HG03135 (cell line): ENCODE results near the gene GRIN1.

Source experiments
- ATAC-seq: cut with Tn5 transposase; IDR thresholded peaks from one replicate; pipeline ENCODE4 v1.9.1; 2021; ENCODE audit warnings: mild to moderate bottlenecking, moderate library complexity; ENCODE audit not compliant: unreplicated experiment

Gene GRIN1

DNA sequence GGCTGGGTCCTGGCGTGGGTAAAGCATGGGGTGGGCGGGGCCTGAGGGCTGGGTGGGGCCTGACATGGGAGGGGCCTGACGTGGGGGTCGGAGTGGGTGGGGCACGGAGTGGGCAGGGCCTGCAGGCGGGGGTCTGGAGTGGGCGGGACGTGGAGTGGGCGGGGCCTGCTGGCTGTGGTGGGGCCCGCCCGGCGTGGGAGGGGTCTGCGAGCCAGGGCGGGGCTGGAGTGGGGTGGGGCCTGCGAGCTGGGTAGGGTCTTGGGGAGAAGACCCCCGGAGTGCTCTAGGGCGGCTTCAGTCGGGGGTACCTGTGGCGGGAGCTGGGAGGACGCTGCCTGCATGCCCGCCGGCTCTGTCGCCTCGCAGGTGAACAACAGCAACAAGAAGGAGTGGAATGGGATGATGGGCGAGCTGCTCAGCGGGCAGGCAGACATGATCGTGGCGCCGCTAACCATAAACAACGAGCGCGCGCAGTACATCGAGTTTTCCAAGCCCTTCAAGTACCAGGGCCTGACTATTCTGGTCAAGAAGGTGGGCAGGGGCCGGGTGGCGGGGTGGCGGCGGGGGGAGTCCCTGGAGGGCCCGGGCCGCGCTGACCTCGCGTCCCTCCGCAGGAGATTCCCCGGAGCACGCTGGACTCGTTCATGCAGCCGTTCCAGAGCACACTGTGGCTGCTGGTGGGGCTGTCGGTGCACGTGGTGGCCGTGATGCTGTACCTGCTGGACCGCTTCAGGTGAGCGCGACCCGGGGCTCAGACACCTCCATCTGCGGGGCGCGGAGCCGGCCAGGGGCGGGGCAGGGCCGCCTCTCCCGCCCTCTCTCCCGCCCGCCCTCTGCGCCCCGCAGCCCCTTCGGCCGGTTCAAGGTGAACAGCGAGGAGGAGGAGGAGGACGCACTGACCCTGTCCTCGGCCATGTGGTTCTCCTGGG lies 22.9 kb downstream of the GRIN1 start:
- no peak for ATAC-seq

DNA sequence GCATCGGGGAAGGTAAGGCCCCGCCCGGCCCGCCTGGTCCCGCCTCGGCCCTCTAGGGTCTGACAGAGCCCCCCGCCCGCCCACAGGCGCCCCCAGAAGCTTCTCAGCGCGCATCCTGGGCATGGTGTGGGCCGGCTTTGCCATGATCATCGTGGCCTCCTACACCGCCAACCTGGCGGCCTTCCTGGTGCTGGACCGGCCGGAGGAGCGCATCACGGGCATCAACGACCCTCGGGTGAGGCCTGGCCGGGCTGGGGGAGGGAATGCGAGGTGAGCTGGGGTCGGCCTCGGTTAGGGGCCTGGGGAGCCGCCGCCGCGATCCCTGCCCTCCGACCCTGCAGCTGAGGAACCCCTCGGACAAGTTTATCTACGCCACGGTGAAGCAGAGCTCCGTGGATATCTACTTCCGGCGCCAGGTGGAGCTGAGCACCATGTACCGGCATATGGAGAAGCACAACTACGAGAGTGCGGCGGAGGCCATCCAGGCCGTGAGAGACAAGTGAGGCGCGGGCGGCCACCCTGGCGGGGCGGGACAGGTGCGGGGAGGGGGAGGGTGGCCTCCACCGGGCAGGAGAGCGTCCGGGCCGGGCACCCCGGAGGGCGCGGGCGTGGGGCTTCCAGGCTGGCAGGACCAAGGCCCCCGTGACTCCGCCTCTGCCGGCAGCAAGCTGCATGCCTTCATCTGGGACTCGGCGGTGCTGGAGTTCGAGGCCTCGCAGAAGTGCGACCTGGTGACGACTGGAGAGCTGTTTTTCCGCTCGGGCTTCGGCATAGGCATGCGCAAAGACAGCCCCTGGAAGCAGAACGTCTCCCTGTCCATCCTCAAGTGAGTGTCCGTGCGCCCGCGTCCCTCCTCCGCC lies 23.8 kb downstream of the GRIN1 start:
- ATAC-seq: no peak

DNA sequence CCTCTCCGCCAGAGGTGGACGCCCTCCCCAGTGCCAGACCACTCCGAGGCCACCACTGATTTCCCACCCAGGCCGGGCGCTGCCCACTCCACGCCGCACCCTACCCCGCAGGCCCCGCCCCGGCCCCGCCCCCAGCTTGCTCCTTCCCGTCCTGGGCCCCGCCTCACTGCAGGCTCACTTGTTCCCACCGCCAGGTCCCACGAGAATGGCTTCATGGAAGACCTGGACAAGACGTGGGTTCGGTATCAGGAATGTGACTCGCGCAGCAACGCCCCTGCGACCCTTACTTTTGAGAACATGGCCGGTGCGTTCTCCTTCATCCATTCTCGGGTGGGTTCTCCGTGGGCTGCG lies 24.4 kb downstream of the GRIN1 start:
- ATAC-seq: no peak

DNA sequence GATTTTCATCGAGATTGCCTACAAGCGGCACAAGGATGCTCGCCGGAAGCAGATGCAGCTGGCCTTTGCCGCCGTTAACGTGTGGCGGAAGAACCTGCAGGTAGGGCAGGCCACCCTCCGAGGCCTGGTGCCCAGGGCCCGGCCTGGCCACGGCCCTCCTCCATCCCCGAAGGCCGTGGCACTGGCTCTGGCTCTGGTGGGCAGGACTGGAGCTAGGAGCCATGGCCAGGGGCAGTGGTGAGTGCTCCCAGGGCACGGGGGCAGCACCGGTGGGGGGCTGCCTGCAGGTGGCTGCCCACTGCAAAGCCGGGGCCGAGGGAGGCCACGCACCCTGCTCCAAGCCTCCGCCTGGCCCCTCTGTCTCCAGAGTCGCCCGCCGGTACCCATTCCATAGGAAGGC lies 24.9 kb downstream of the GRIN1 start:
- ATAC-seq: no peak

DNA sequence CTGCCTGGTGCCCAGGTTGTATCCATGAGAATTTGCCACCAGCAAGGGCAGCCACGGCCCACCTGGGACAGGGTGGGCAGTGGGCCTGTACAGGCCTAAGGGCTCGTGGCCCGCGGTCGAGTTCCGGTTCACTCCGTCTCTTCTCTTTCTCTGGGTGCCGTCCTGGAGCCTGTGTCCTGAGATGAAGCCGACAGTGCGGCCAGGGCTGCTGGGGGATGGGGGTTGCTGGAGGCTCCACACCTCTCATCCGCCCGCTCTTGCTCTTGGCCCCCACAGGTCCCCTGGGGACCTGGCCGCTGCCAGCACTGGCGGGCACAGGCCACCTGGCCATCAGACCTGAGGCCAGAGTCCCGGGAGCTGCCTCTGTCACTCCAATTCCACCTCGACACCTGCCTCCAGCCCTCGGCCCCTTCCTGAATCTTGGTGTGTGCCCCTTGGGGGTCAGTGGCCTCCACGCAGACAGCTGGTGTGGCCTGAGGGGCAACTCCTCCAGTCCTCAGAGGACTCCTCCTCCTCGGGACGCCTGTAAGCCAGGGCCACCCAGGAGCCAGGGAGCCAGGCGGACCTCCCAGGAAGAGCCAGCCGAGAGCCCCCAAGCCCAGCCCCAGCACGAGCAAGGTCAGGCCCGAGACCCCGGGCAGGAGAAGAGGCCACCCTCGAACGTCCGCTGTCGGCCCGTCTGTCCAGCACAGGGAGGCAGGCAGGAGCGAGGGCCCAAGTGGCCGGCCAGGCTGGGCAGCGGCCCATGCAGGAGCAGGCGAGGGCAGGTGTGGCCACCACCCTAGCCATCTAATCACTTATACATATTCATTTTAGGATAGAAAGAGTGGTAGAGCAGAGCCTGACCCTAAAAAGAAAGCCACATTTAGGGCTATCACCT lies 25.7 kb downstream of the GRIN1 start:
- no peak for ATAC-seq

DNA sequence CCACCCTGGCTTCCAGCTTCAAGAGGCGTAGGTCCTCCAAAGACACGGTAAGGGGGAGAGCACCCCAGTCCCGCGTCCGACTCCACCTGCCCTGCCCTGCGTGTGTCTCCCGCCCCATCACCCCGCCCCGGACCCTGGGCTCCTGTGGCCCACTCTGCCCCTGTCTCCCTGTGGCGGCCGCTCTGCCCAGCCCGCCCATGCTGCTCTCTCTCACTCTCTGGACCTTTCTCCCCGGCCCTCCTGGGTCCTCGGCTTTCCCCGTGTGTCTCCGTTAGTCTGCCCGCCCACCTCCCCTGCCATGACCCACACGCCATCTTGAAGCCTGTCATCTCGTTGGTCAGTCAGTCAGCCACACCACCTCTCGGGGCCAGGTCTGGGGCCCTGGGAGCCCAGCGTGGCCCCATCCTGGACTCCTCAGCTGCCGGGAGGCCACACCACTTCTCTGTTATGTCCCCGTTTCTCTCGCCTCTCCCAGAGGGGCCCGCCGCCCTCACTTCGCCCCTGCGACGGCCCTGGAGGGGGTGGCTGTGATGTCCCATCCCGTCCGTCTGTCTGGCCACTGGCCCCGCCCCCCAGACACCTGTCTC lies 26.4 kb downstream of the GRIN1 start:
- no peak for ATAC-seq

DNA sequence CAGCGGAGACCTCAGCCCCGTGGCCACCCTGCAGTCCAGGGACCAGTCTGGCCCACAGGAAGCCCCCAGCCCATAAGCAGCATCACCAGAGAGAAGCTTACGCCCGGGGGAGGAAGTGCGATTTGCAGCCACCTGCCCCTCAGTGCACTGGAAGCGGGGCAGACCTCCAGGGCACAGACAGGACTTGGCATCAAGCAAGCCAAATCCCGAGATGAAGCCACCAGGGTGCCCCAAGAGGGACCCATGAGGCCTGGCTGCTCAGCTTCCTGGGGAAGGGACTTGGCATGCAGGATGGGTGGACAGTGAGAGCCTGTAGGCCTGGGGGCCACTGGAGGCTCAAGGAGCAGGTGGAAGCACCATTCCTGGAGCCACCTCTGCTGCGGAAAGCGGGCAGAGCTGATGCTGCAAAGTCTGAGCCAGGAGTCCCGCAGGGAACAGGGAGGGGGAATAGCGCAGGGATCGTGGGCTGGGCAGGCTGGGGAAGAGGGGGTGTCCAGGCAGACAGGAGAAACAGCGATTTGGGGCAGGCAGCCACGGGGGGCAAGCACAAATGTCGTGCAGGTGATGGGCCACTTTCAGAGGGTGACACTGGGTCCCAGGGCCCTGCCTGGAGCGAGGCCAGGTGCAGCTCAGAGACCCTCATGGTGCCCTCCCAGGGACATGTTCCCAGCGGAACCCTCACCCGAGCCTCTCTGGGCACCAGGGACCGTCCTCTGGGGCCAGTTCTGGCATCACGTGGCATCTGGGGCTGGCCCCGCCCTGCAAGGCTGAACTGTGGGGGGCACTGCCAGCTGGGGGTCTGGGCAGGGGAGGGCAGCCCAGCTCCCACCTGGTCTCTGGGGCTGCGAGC lies 27.7 kb downstream of the GRIN1 start:
- no peak for ATAC-seq

DNA sequence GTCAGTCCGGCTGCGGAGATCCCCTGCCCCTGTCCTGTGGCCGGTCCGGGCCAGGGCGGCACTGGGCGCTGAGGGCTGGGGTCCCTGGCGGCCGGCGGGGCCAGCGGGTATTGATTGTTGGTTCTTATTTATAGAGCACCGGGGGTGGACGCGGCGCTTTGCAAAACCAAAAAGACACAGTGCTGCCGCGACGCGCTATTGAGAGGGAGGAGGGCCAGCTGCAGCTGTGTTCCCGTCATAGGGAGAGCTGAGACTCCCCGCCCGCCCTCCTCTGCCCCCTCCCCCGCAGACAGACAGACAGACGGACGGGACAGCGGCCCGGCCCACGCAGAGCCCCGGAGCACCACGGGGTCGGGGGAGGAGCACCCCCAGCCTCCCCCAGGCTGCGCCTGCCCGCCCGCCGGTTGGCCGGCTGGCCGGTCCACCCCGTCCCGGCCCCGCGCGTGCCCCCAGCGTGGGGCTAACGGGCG lies 28.4 kb downstream of the GRIN1 start:
- ATAC-seq: no peak

DNA sequence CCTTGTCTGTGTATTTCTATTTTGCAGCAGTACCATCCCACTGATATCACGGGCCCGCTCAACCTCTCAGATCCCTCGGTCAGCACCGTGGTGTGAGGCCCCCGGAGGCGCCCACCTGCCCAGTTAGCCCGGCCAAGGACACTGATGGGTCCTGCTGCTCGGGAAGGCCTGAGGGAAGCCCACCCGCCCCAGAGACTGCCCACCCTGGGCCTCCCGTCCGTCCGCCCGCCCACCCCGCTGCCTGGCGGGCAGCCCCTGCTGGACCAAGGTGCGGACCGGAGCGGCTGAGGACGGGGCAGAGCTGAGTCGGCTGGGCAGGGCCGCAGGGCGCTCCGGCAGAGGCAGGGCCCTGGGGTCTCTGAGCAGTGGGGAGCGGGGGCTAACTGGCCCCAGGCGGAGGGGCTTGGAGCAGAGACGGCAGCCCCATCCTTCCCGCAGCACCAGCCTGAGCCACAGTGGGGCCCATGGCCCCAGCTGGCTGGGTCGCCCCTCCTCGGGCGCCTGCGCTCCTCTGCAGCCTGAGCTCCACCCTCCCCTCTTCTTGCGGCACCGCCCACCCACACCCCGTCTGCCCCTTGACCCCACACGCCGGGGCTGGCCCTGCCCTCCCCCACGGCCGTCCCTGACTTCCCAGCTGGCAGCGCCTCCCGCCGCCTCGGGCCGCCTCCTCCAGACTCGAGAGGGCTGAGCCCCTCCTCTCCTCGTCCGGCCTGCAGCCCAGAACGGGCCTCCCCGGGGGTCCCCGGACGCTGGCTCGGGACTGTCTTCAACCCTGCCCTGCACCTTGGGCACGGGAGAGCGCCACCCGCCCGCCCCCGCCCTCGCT lies 29.0 kb downstream of the GRIN1 start:
- ATAC-seq: no peak

DNA sequence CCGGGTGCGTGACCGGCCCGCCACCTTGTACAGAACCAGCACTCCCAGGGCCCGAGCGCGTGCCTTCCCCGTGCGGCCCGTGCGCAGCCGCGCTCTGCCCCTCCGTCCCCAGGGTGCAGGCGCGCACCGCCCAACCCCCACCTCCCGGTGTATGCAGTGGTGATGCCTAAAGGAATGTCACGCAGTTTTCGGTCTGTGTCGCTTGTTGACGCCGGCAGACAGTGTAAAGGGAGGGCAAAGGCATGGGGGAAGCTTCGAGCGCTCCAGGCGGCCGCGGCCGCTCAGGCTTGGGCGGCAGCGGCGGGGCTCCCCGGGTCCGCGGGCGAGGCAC lies 29.6 kb downstream of the GRIN1 start:
- ATAC-seq: no peak

DNA sequence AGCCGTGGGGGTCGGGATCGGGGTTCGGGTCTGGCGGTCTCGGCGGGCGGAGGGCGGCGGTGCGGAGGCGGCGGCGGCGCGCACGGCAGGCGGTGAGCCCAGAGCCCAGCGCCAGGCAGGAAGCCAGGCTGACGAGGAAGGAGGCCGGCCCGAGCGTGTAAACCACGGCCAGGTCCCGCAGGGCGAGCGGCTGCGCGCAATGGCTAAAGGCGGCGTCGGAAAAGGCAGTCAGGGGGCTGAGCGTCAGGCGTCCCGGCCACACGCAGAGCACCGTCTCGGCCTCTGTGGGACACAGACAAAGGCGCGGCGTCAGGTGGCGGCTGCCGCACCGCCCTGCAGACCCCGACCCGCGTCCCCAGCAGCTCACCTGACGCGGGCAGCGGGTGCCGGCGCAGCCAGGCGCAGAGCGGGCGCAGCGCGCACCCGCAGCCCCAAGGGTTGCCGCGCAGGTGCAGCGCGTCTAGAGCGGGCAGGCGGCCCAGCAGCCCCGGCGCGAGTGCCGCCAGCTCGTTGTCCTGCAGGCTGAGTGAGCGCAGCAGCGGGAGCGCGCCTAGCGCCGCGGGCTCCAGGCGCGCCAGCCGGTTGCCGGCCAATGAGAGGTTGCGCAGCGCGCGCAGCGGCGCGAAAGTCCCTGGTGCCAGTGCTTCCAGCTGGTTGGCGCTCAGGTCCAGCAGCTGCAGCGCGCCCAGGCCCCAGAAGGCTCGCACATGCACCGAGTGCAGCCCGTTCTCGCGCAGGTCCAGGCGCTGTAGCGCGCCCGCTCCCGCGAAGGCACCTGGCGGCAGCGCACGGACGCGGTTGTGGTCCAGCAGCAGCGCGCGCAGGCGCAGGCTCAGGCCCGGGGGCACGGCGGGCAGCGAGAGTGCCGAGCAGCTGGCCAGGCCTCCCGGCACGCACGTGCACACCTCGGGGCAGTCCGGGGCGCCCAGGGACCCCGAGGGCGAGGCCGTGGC lies 30.2 kb downstream of the GRIN1 start:
- ATAC-seq: no peak

DNA sequence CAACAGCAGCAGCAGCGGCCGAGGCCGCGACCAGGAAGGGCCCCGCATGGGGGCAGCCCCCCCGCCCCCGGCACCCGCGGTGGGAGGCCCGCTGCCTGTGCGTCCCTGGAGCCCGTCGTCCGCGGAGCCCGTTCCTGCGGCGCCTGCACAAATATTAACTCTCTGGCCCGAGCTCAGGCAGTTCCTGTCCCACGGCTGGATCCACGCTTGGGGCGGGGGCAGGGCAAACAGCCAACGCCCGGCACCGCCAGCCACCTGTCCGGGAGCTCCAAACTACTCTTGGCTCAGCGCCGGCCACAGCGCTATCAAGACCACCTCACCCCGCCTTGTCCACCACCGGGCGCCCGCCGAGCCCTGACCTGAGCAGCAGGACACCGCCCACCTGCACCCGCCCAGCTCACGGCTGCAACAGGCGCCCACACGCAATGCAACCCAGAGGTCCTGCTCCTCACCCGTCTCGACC lies 31.0 kb downstream of the GRIN1 start, which contains the start of gene LRRC26:
TSS of gene LRRC26 (minus strand) at position 156 of the 463 bp plus-strand sequence. CDS start at position 48, 108 bp downstream.
- no peak for ATAC-seq

DNA sequence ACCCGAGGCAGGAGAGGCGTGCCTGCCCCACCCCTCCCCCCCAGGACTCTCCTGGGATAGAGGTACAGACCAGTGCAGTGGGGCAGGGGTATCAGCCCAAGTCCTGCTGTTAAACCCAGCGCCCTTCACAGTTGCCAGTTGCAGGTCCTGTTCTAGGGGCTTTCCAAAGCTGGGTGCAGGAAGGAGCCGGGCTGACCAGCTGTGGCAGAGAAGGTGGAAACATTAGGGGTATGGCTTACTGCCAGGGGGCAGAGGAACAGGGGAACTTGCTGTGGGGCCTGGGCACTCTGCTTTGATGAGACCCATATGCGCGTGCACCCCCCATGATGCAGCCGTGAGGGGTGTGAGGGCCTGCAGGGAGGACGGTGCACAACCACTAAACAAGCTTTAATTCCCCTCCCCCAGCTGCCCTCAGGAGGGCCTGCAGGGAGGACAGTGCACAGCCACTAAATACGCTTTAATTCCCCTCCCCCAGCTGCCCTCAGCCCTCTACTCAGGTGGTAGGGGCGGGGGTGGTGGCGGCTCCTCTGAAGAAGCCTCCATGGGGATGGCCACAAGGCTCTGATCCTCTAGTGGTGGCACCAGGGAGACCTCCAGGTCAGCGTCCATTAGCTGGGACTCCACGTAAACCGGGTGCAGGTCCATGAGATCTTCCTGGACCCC lies 31.7 kb downstream of the GRIN1 start:
- ATAC-seq: no peak

DNA sequence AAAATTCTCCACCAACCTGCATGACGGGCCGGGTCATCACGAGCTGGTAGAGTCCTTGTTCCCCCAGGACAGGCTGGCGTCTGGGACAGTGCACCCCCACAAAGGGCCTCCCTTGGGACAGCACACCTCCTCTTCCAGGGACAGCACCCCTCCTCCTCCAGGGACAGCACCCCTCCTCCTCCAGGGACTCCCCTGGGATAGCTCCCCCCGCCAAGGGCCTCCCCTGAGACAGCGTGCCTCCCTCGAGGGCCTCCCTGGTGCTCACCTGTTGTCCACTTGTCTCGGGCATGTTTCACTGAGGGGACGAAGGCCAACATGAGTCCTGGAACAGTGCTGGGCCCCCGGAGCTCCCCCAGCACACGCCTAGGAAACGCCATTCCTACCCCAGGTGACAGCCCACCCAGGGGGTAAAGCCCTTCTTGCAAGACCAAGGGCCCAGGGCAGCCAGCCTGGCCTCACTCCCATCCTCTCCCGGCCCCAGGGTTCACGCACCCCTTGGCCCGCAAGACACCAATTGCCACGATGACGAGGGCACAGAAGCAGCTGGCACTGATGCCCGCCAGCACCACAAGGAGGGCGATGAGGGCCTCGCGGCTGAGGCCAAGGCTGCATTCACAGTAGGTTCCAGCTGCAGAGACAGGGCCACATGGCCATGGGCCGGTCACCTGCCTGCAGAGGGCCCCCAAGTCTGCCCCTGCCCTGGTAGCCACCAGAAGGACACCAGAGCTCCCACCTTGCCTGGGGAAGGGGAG lies 32.4 kb downstream of the GRIN1 start:
- ATAC-seq: no peak

DNA sequence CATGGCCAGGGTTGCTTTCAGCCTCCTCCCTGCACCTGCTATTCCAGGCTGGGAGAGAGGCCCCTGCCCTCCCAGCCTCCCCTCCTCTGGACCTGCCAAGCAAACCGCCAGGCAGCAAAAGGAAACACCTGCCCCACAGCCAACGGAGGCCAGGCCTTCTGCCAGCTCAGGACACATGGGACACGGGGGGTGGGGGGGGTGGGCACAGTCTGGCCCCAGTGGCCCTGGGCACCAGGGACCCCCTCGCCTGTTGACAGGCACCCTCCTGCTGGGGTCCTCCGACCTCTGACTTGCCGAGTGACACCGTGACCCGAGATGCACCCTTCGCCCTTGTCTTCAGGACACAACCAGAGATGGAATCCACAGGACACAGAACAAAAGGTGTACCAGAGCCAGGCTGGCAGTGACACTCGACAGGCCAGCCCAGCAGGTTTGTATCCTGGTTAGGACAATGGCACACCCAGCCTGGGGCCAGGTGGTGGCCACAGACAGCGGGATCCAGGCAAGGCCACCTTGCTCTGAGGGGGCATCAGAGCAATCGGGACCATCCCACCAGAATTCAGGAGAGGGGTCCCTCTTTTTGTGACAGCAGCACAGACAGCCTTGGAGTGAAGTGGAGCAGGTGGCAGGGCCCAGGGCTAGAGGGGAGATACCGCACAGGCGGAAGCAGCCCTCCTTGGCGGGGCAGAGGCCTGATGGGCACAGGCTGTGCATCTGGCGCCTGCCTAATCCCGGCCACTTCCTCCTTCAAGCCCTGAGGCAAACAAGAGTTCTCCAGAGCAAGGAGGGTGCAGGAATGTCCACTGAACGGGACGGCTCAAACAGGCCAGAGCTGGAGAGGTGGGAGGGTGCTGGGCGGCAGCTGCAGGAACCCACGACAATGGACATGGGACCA lies 34.2 kb downstream of the GRIN1 start:
- ATAC-seq: no peak
